Liver (tissue), 9 donors: ENCODE measurements around the gene ANKEF1. TPM values are rescaled to one million over a fixed set of nuclear protein-coding genes. Genes with fewer than 3 reads are reported as not detected.

Experiments used
- DNase-seq: peaks from one replicate; pipeline ENCODE4 v3.0.0-alpha.2; 2017; ENCODE audit warnings: low spot score
- H3K27ac ChIP-seq, 2 donors: one replicate each; pipeline ENCODE4 v1.7.0; 2013; ENCODE audit warnings: inconsistent platforms in 2 of 2, low read length in 2 of 2, control low read depth in 1 of 2, low read depth in 1 of 2, mild to moderate bottlenecking in 1 of 2
- H3K27me3 ChIP-seq, 4 donors: one replicate each; pipeline versions ENCODE4 v1.6.1 to v1.7.0; 2013; ENCODE audit warnings: low read length in 3 of 4, inconsistent platforms in 1 of 4, mild to moderate bottlenecking in 1 of 4, moderate library complexity in 1 of 4; ENCODE audit not compliant: control insufficient read depth in 4 of 4, insufficient read depth in 4 of 4
- H3K36me3 ChIP-seq, 4 donors: one replicate each; pipeline versions ENCODE4 v1.6.1 to v1.7.0; 2013; ENCODE audit warnings: low read length in 3 of 4, mild to moderate bottlenecking in 3 of 4, low read depth in 1 of 4, moderate library complexity in 1 of 4; ENCODE audit not compliant: control insufficient read depth in 4 of 4, insufficient read depth in 3 of 4
- H3K4me1 ChIP-seq, 4 donors: one replicate each; pipeline versions ENCODE4 v1.6.1 to v1.7.0; 2013; ENCODE audit warnings: low read length in 3 of 4, mild to moderate bottlenecking in 3 of 4, moderate library complexity in 1 of 4; ENCODE audit not compliant: control insufficient read depth in 4 of 4, insufficient read depth in 4 of 4
- H3K4me3 ChIP-seq, 3 donors: one replicate each; pipeline versions ENCODE4 v1.6.1 to v1.7.0; 2013; ENCODE audit warnings: low read length in 3 of 3, control low read depth in 1 of 3, low read depth in 1 of 3, mild to moderate bottlenecking in 1 of 3
- H3K9ac ChIP-seq, 2 donors: one replicate each; pipeline ENCODE4 v1.7.0; 2013; ENCODE audit warnings: low read length in 2 of 2, mild to moderate bottlenecking in 2 of 2, moderate library complexity in 2 of 2, control low read depth in 1 of 2, low read depth in 1 of 2
- H3K9me3 ChIP-seq, 4 donors: one replicate each; pipeline versions ENCODE4 v1.6.1 to v1.7.0; 2013; ENCODE audit warnings: low read length in 3 of 4; ENCODE audit not compliant: control insufficient read depth in 4 of 4
- ATF3 ChIP-seq: IDR thresholded peaks from 2 replicates; pipeline ENCODE4 v1.6.1; 2016; ENCODE audit warnings: antibody characterized with exemption
- CTCF ChIP-seq: fragments of 150-350 bp; IDR thresholded peaks from 2 replicates; pipeline ENCODE4 v1.5.1; 2017; ENCODE audit warnings: improper control_type of control experiment, low read depth, low read length; ENCODE audit not compliant: missing input control
- EGR1 ChIP-seq, 2 donors: IDR thresholded peaks; 2 replicates each; pipeline ENCODE4 v1.6.1; 2016 to 2018; ENCODE audit warnings: antibody characterized with exemption in 2 of 2, low read depth in 2 of 2
- FOXA1 ChIP-seq: IDR thresholded peaks from 2 replicates; pipeline ENCODE4 v1.6.1; 2016; ENCODE audit warnings: antibody characterized with exemption
- FOXA2 ChIP-seq: IDR thresholded peaks from 2 replicates; pipeline ENCODE4 v1.6.1; 2016; ENCODE audit warnings: antibody characterized with exemption
- GABPA ChIP-seq, 2 donors: IDR thresholded peaks in 1 of 2; conservative IDR thresholded peaks in 1 of 2; 2 replicates each; pipeline ENCODE4 v1.6.1; 2016; ENCODE audit warnings: antibody characterized with exemption in 2 of 2, mild to moderate bottlenecking in 1 of 2, moderate library complexity in 1 of 2
- HNF4A ChIP-seq, 2 donors: conservative IDR thresholded peaks; 2 replicates each; pipeline ENCODE4 v1.6.1; 2016; ENCODE audit warnings: antibody characterized with exemption in 2 of 2, mild to moderate bottlenecking in 2 of 2
- HNF4G ChIP-seq: IDR thresholded peaks from 2 replicates; pipeline ENCODE4 v1.6.1; 2016; ENCODE audit warnings: antibody characterized with exemption
- JUND ChIP-seq, 2 donors: IDR thresholded peaks; 2 replicates each; pipeline ENCODE4 v1.6.1; 2016; ENCODE audit warnings: antibody characterized with exemption in 2 of 2
- MAX ChIP-seq: IDR thresholded peaks from 2 replicates; pipeline ENCODE4 v1.6.1; 2016; ENCODE audit warnings: antibody characterized with exemption
- NR2F2 ChIP-seq: IDR thresholded peaks from 2 replicates; pipeline ENCODE4 v1.6.1; 2016; ENCODE audit warnings: antibody characterized with exemption
- RAD21 ChIP-seq, 2 donors: IDR thresholded peaks; 2 replicates each; pipeline ENCODE4 v1.6.1; 2016; ENCODE audit warnings: antibody characterized with exemption in 2 of 2, mild to moderate bottlenecking in 2 of 2
- RXRA ChIP-seq, 2 donors: IDR thresholded peaks; 2 replicates each; pipeline ENCODE4 v1.6.1; 2017 to 2018; ENCODE audit warnings: antibody characterized with exemption in 2 of 2, mild to moderate bottlenecking in 1 of 2
- SP1 ChIP-seq: IDR thresholded peaks from 2 replicates; pipeline ENCODE4 v1.6.1; 2018; ENCODE audit warnings: antibody characterized with exemption, mild to moderate bottlenecking
- TAF1 ChIP-seq: conservative IDR thresholded peaks from 2 replicates; pipeline ENCODE4 v1.6.1; 2016; ENCODE audit warnings: antibody characterized with exemption, mild to moderate bottlenecking
- YY1 ChIP-seq: IDR thresholded peaks from 2 replicates; pipeline ENCODE4 v1.6.1; 2016; ENCODE audit warnings: antibody characterized with exemption, mild to moderate bottlenecking
- ZBTB33 ChIP-seq: IDR thresholded peaks from 2 replicates; pipeline ENCODE4 v1.6.1; 2016; ENCODE audit warnings: antibody characterized with exemption
- WGBS: extraction: QIAGEN DNeasy Blood & Tissue Kit; methylation state at CpG from one replicate; pipeline ENCODE4 v1.1.7; 2013; 5-methylcytosine and 5-hydroxymethylcytosine counted together
- polyA plus RNA-seq, 2 donors: library from polyadenylated mRNA; stranded (reverse) in 1 of 2; unstranded in 1 of 2; fragments of 200-250 nt in 1 of 2; fragments of >200 nt in 1 of 2; fragmentation: Nextera tagmentation in 1 of 2; extraction: Ambion mirVana in 1 of 2; gene quantifications; one replicate each; pipeline versions ENCODE4 v1.2.1 to v1.2.3, GENCODE V29; 2013 to 2015
- total RNA-seq, 2 donors: library from RNA; depleted of rRNA; stranded (reverse); fragments of >200 nt; gene quantifications; one replicate each; pipeline ENCODE4 v1.2.3, GENCODE V29; 2014
- TF ChIP-seq, protein P1 (sequence below): IDR thresholded peaks from 2 replicates; pipeline ENCODE4 v1.6.1; 2016; ENCODE audit warnings: antibody characterized with exemption, mild to moderate bottlenecking
- donor health status: healthy.
- donor health status: healthy.
- donor health status: healthy.
- donor health status: healthy.
- donor health status: healthy.

The ANKEF1 gene
- total and polyA plus RNA-seq, 4 donors: 1.6 to 5.1 (median 2.6) TPM

- Histone ChIP-seq H3K27me3 (no peaks in the 10 kb centered on the region), H3K4me3 (no peak overlapping the region), H3K36me3 (peaks cover 0 to 8% (median 2%) of the 10 kb centered on the region in 4 donors), H3K27ac (no peak overlapping the region), H3K9me3 (no peaks in the 10 kb centered on the region), H3K9ac (no peak overlapping the region), H3K4me1 (no peaks in the 10 kb centered on the region)
- no peak for TF ChIP-seq NR2F2
- no peak for TF ChIP-seq GABPA (IDR thresholded peaks at IDR 0.05 in 1 of 2, conservative IDR thresholded peaks at IDR 0.05 in 1 of 2)
- no peak for TF ChIP-seq ATF3
- no peak for DNase-seq
- WGBS: 80% methylated on average over 8 of the region's 8 CpGs
These were observed 25.4 kb downstream of the ANKEF1 start for GRCh38 chr20:10060226-10060625.

- no peak overlapping the region for H3K4me3 ChIP-seq
- no peak for DNase-seq
- H3K9ac ChIP-seq: no peak overlapping the region
- no peaks in the 10 kb centered on the region for H3K9me3 ChIP-seq
- H3K27me3 ChIP-seq: no peaks in the 10 kb centered on the region
- 86% methylated on average over 2 of the region's 2 CpGs for WGBS
- H3K4me1 ChIP-seq: no peaks in the 10 kb centered on the region
- H3K36me3 ChIP-seq: peaks cover 0 to 8% (median 0%) of the 10 kb centered on the region in 4 donors
- no peak overlapping the region for H3K27ac ChIP-seq
- TF ChIP-seq ATF3: no peak
- TF ChIP-seq MAX: no peak
- no peak for TF ChIP-seq RXRA (IDR thresholded peaks at IDR 0.05)
- no peak for TF ChIP-seq YY1
- TF ChIP-seq TAF1: no peak
- TF ChIP-seq GABPA (IDR thresholded peaks at IDR 0.05 in 1 of 2, conservative IDR thresholded peaks at IDR 0.05 in 1 of 2): no peak
- no peak for TF ChIP-seq ZBTB33
- no peak for TF ChIP-seq JUND (IDR thresholded peaks at IDR 0.05)
- TF ChIP-seq EGR1 (IDR thresholded peaks at IDR 0.05; ENCODE audit: low read depth in 2 of 2): no peak
- TF ChIP-seq FOXA1: no peak
- TF ChIP-seq NR2F2: no peak
- no peak for TF ChIP-seq HNF4A (conservative IDR thresholded peaks at IDR 0.05)
- TF ChIP-seq, protein P1, sequence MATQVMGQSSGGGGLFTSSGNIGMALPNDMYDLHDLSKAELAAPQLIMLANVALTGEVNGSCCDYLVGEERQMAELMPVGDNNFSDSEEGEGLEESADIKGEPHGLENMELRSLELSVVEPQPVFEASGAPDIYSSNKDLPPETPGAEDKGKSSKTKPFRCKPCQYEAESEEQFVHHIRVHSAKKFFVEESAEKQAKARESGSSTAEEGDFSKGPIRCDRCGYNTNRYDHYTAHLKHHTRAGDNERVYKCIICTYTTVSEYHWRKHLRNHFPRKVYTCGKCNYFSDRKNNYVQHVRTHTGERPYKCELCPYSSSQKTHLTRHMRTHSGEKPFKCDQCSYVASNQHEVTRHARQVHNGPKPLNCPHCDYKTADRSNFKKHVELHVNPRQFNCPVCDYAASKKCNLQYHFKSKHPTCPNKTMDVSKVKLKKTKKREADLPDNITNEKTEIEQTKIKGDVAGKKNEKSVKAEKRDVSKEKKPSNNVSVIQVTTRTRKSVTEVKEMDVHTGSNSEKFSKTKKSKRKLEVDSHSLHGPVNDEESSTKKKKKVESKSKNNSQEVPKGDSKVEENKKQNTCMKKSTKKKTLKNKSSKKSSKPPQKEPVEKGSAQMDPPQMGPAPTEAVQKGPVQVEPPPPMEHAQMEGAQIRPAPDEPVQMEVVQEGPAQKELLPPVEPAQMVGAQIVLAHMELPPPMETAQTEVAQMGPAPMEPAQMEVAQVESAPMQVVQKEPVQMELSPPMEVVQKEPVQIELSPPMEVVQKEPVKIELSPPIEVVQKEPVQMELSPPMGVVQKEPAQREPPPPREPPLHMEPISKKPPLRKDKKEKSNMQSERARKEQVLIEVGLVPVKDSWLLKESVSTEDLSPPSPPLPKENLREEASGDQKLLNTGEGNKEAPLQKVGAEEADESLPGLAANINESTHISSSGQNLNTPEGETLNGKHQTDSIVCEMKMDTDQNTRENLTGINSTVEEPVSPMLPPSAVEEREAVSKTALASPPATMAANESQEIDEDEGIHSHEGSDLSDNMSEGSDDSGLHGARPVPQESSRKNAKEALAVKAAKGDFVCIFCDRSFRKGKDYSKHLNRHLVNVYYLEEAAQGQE: no peak
- TF ChIP-seq FOXA2: no peak
- TF ChIP-seq CTCF: no peak
- no peak for TF ChIP-seq SP1
- TF ChIP-seq HNF4G: no peak
- TF ChIP-seq RAD21 (IDR thresholded peaks at IDR 0.05): no peak
These were observed 26.9 kb downstream of the ANKEF1 start for GRCh38 chr20:10061641-10062040.
